T-helper 2 cell treated with Interferon-gamma antibody and Interleukin-4, amounts not matched to agents 100 ng/mL and 5 ng/mL, for 36 hours (primary cell): ENCODE results near the gene CADM1. TPM values are rescaled to one million over a fixed set of nuclear protein-coding genes. Genes with fewer than 3 reads are reported as not detected.

Experiments used
- intact Hi-C: fragments of 100-400 bp; cut with micrococcal nuclease; formaldehyde crosslinking; loops from one replicate; pipeline ENCODE4 v1.15.1; 2023
- total RNA-seq: library from RNA; stranded (reverse); gene quantifications from 2 replicates; pipeline ENCODE4 v1.2.3, GENCODE V29; 2022

CADM1 gene
- total RNA-seq, 1 donor from 2014 or later: 0.91 TPM

DNA sequence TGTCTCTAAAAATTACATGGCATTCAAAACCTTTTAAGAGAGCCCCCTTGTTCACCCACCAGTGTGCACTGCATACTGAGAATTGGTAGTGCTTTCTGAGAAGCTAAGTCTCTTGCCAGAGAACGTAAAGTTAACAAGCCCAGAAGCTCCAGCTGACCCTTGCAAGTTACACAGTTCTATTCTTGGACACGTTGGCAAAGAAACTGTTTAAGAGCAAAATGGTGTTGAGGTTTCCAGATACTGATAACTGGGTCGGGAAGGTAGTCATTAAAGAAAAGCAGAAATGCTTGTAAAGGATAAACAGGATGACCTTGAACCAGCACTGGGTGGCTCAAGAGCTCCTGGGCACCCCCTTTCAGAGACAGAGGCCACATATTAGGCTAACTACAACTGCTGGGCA lies 284.8 kb downstream of the CADM1 start:
- intact Hi-C loops: no loop called here

DNA sequence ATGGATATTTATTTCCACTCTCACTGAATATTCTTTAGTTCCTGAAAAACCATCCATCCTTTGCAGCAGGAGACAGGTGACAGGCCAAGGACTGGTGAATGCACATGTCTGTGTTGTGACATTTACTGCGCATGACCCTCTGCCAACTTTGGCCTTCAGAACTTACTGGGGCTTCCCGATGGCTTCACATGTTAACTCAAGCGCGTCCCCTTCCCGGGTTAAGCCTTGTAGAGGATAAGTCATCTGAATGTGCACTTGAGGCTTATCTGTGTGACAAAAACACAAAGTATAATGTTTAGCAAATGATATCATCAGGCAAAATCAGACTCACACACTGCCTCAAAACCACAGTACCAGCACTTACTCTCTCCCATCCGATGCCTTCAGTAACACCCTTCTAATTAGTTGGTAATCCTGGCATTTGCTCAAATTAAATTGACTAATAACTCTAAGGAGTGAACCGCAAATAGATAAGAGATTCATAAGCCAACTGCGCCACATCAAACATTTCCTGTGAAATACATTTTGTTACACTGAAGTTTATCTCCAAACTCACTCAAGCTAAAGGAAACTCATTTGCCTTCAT lies 286.4 kb downstream of the CADM1 start:
- intact Hi-C loops: no loop called here

DNA sequence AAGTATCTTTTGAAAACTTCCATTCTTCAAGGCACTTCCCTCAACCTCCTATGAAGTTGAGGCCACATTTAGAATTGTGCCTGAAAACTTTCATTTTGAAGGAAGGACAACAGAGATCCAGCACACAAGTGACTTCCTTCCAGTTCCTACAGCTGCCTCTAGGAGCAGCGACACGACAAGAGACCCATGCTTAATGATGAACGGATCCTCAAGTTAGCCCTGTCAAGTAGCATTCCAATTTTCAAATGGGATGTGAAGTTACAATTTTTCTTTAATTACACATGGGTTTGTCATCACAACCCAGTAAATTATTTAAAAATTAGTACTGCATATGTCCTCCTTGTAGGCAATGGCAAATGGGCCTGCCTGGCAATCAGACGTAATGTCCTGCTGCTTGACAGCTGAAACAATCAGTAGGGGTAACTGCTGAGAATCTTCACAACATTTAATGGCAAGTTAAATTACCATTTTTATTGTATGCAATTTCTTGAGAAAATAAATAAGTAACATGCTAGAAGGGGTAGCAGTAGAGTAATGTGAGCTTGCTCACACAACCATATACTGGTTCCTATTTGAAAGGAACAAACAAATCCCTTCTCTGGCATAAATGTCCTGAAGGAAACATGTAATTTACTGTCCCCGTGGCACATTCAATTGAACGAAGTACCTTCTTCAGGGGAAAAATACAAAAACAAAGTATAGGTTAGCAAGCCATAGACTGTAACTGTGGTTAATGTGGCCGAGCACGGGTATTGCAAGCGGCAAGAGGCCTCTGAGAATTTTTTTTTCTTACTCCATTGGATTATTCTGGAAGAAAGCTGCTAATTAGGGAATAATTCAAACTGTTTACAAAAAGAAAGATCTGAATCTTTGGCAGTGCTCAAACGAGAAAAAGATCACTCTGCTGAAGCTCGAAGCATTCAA lies 288.3 kb downstream of the CADM1 start:
- intact Hi-C loops: no loop called here

DNA sequence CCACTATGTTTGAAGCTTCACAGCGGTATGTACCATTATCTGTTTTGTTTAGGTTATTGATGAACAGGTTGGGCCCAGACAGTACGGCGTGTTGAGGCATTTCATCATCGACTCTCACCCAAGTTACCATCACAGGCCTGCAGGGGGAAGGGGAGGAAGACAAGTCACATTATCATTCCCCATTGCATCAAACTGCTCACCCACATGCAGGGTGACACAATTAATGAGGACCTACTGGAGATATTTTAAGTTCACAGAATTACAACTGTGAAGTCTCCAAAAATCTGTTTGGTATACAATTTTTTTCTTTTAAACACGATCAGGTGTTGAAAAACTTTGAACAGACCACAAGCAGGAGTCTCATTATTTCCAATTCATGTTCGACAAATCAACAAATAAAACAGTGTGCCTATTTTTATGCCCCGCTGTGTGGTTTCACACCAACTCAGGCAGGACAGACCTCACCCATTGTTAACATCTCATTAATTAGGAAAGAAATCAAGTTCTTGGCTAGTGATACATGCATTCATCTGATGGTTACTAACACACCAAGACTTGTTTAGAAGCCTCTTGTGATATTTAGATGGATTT lies 289.5 kb downstream of the CADM1 start:
- intact Hi-C loops: no loop called here

DNA sequence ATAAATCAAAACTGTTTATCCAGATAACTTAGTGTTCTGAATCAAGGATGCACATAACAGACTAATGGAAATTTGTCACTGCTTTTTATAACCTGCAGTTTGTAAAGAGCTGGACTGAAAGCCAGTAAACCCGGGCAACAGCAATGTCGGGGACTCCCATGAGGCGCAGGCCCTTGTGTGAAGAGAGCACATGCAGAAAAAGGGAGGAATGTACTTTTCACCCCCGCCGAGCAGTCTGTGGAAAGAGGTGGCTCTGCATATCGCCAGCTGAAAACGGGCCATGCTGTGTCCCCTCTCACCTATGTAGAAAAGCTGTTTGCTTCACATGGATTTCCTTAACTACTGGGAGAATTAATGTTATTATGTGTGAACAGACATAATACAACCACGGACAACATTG lies 291.2 kb downstream of the CADM1 start:
- intact Hi-C loops: no loop called here

DNA sequence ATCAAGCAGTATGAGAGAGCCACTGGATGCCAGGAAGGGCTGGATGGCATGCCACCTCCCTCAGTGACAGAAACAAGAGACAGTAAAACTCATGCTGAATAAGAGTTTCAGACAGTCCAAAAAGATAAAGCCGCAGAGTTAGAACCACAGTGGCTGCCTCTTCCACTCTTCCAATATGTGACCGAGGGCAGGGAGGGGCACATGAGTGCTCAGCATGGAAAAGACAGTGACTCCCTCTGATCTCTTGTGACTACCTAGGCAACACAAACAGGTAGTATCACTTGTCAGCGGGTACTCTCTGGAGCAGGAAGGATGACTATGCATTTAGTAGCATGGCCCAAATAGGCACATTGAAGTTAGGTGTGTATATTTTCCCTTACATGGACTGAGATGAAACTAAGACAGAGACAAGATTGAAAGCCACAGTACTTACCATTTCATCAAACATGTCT lies 295.4 kb downstream of the CADM1 start:
- intact Hi-C loops: no loop called here

DNA sequence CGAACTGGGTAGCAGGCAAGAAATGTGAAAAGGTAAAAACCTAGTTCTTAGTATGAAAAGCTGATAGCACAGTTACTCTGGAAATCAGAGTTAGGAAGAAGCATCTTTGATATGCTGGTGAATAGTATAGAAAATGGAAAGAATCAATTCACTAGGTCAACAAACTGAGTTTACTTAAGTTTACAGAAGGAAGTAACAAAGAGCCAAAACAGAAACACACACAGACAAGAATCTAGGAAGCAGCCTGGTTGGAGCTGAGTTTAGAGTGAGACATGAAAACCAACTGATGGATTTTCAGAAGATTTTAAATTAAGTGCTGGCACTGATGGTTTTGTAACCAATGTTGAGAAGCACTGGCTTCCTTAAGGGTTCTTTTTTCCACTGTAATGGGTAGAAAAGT lies 296.3 kb downstream of the CADM1 start:
- intact Hi-C loops: no loop called here

DNA sequence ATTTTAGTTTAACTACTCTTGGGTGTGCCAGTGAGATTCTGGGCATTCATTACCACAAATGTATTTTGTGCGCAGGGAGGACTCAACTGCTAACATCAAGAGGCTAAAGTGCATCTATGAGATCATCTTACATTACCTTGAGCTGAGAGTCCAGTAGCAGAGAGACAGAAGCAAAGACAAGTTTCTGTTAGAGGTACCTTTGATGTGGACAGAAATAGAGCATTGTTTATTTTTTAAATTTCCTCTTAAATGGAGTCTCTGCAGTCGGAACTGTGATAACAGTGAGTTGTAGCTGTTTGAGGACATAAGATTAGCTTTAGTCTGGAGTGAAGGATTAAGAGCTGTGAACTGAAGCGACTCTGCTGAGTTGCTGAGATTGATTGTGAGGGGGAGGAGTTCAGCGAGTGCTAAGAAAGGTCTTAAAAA lies 297.0 kb downstream of the CADM1 start:
- intact Hi-C loops: no loop called here

DNA sequence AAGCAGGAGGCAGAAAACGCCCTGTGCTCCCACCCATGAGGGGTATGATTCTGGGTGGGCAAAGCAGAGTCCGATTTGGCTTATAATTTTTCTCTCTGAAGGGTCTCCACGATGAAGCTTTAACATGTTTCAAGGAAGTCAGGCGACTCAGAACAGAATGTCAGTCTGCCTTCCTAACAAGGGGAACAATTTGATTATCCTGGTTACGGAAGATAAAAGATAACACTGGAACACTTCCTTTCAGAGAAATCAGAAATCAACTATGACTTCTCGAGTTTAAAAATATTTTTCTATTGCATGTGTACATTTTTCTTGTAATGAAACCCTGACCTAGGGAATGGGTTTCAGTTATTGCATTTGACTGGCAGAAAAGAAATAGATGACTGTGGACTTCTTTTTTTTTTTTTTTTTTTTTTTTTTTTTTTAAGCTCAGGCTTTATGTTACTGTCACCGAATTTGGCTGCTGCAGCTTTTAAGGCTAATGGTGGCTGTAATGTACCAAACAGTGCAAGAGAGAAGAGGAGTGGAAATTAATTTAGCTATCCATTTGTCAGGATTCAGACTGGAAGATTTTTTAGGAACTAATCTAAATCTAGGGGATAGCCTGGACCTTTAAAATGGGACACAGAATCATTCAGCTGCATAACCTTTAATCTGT lies 297.7 kb downstream of the CADM1 start:
- intact Hi-C loops: no loop called here

DNA sequence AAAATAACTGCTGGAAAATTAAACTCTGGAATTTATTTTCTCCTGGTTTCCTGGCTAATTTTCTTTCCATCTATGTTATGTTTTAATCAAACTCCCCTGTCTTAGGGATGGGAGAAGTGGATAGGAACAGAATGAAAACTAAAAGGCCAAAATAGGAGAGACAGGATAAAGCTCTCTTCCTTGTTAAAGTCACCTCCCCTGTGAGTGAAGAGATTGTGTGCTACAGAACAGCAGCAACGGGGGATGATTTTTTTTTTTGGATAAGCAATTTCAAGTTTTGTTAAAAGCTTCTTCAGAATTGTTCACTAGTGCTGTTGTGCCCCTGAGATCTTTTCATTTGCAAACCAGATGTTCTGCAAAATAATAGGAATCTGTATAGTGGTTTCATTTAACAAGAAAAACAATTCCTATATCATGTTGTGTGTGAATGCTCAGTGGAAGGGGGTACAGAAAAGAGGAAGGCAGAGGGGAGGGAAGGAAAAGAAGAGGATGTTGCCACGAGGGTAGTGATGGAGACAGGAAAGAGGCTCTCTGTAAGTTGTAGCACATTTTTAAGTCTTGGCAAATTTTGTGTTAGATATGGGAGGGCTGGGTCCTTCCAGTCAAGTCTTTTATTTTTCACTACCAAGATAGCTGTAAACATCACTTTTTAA lies 301.2 kb downstream of the CADM1 start:
- intact Hi-C loops: no loop called here

DNA sequence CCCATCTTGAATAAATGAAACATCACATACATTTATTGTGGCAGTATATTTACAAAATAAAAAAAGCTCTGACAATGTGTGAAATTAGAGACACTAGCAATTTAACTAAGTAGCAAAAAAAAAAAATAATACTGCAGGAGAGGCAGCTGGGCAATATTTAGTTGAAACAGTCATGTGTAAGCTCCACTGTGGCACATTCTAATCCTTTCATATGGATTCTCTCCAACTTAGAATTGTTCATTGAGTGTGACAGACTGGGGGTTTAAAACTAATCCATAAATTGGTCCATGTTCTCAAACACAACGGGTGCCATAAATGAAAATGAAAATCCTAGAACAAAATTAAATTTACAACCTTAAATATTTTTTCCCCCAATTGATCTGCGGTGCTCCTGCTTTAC lies 302.1 kb downstream of the CADM1 start:
- intact Hi-C loops: no loop called here

DNA sequence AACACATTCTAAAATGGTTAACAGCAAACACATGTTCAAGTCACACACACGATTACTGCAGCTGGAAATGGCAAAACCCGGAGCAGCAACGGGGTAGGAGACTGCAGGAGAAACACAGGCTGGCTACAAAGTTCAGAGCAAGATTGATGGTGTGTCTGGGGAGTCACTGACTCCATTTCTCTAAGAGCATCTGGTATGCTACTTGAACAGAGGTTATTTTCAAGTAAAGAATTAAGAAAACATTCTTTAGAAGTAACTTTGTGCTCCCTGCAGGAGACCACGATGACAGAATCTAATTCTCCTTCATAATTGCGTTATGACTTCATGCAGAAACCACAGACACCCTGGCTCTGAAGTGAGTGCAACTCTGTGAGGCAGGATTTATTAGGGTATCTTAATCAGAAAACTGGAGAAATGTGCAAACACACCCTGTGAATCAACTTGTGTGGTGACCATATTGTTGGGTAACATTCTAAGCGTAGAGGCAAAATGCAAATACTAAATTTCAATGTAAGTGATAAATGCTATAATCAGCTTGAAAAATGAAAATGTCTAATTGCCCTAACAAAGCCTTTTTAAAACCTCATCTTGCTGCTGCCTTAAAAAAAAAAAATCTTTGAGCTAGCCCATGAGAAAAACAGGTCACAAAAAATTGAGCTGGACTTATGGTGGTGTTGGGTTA lies 303.0 kb downstream of the CADM1 start:
- intact Hi-C loops: no loop called here

DNA sequence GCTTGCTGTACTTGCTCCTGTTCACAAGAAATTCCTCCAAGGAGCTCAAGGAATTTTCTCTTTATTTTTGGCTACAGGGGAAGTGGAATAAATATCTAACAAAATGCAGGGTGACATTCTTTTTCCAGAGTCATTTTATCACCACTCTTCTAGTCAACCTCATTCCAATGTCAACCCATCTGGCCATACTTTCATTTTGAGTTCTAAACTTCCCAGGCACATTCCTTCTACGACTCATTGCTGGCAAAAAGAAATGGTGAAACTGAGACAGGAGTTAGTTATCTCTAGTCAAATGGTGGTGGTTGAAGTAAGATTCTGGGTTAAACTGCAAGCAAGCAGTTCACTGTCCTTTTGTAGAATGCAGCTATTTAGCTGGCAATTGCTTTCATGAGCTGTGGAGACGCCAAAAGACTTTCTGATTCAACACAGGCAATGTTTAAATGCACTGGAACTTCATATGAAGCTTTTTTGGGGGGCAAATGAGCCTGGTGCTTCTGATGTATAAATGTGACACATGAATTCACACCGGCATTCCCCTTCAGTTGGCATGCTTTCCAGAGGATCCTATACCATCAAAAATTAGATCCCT lies 304.6 kb downstream of the CADM1 start:
- intact Hi-C loops: no loop called here

DNA sequence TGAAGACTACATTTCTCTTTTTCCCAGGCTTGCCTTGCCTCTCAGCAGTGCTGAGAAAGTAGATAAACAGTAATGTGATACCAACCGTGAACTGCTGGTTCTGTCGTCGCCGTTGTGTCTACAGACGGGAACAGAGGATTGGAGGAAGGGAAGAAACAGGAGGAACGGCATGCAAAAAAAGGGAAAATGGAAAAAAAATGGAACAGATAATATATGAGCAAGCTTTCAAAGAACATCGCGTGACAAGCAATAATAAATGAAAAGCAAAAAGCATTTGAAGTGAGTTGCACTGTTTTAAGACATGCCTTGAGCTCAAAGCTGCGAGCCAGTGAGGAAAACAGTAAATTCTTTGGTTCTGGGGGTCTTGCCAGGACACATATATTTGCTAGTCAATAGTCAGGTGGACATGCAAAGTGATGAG lies 305.9 kb downstream of the CADM1 start:
- intact Hi-C loops: no loop called here

DNA sequence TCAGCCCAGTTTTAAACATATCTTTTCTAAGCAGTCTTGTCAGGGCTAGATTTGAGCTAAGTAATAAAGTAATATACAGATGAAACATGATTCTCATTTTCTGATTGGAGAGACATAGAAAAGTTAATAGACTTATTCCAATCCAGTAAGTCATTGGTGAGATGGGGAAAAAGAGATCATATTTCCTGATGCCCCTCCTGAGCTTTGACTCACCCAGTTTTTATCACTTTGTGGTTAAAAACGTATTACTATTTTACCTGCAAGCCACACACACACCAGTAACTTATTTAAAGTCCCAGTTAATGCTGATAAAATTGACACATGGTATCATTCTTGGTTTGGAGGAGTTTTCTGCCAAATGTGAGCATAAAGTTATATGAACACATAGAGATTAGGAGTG lies 306.8 kb downstream of the CADM1 start:
- intact Hi-C loops: no loop called here

DNA sequence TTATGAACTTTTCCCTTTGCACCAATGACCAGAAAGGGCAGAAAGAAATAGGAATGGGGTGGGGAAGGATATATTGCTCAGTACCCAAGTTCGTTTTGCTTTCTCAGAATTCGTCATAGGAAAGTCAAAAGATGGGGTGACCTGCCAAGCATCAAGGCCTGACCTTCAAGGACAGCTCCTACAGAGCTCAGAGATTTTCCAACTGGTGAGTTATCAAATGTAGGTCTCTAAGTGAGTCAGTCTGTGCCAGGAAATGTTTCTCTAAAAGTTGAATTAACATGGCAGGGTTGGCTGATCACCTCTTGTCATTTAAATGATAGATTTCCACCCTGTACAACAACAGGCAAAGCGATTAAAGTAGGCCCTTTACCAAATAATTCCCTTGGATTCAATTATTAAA lies 307.2 kb downstream of the CADM1 start:
- intact Hi-C loops: no loop called here

DNA sequence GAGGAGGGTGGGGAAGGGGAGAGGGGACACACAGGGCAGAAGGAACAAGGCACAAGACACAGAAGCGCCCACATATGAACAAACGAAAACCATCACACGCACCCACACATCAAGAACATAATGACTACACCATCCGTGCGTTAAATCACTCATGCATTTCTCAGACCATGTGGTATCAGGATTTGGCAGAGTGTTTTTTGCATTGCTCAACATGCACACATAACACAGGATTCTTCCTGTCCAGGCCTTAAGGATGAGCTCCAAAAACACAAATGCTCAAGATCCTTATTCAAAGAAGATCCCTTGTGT lies 309.5 kb downstream of the CADM1 start:
- intact Hi-C loops: no loop called here

DNA sequence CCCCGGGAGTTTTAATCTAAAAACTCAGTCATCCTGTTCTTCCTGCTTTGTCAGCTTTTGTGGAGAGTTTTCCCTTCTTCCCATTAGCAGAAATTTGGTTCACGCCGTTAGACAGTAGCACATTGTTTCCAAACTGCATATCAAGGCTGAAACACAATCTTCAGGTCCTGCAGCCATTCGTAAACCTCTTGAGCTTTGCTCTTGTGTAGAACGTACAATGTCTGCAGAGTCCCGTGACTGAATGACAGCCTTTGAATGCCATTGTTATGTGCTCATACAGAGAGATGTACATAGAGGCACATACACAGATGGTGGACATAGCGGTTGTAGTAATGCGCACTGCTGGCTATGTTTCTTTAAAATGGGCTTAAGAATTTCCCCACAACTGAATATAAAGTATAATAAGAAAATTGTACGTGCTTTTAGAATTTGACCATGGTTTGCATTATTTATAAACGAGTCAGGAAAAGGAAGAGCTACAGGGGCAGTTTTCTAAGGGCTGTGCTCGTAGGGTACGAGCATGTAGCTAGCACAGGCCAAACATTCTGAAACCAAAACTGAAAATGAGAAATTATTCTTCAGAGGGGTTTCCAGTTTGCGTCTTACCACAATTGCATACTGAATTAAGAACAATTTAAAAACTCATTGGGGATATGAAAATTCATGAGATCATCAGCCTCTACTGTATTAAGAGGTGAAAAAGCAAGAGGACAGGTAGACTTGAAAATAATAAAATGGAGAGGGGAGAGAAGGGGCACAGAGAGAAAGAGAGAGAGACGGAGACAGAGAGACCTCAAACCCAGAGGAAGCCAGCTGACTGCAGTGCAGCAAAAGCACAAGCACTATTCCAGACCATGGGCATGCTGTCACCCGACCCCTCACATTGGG lies 310.1 kb downstream of the CADM1 start:
- intact Hi-C loops: no loop called here

DNA sequence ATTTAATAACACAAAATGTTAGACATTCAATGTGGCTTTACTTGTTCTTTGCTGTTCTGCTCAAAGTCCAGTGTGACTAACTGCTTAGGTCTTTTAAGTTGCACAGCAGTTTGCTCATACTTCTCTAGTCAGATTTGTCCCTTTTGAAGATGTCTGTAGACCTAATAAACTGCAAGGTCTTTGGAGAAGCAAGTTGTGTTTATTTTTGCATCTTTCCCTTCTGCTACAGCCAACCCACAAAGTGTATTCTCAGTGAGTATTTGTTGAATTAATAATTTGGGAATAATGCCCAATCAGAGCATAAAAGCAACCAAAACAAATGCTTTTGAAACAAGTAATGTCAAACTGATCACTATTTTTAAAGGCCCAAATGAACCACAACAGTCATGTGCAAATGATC lies 312.5 kb downstream of the CADM1 start:
- intact Hi-C loops: no loop called here

DNA sequence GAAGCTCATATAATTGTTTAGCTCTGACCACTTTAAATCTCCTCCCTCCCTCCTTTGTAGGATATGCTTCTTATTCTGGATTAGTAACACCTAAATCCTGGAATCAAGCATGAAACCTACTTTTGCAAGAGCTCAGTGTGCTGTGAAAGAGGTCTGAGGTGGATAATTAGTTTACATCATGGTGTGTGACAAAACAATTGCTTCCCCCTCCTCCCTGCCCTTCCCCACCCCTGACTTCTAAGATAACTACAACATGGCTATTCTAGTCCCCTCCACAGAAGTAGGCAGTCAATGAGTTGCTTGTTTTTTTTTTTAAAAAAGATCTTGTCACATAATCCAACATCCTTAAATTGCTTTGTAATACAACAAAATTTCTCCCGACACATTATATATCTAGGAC lies 314.0 kb downstream of the CADM1 start:
- intact Hi-C loops: no loop called here
